SK-N-SH (cell line): ENCODE results near the gene MYPOP. TPM values are rescaled to one million over a fixed set of nuclear protein-coding genes. Genes with fewer than 3 reads are reported as not detected.

Experiments used
- CTCF ChIA-PET: fragments of 300-600, 350-600 bp; formaldehyde crosslinking; extraction: SDS; loops from one replicate; lab custom pipeline; 2021; lab: Yijun Ruan, JAX
- POLR2A ChIA-PET: fragments of 350-600 bp; sonication (Branson Sonifier 250); formaldehyde crosslinking; extraction: SDS; loops from one replicate; lab custom pipeline; 2020; ENCODE audit warnings: antibody characterized with exemption, inconsistent platforms; lab: Yijun Ruan, JAX
- DNase-seq: peaks from one replicate; pipeline ENCODE4 v3.0.0; 2012
- H2AFZ ChIP-seq: fragments of 200-600 bp; sonication (generic); 2 replicates; pipeline ENCODE4 v1.8.1; 2016; ENCODE audit warnings: antibody characterized with exemption, mild to moderate bottlenecking, low read depth
- H3F3A ChIP-seq: fragments of 200-600 bp; sonication (generic); replicated peaks from 2 replicates; pipeline ENCODE3; 2016; ENCODE audit warnings: antibody characterized with exemption, mild to moderate bottlenecking; ENCODE audit not compliant: insufficient read depth
- H3K27ac ChIP-seq, 2 experiments: fragments of 200-500 bp in 1 of 2; fragments of 200-600 bp in 1 of 2; sonication (Bioruptor generic) in 1 of 2; sonication (generic), shearing (Covaris generic) in 1 of 2; 2 replicates each; pipeline versions ENCODE4 v1.5.1 to v1.6.1; 2014 to 2016; ENCODE audit warnings: low read depth in 2 of 2, inconsistent platforms in 1 of 2, low read length in 1 of 2, mild to moderate bottlenecking in 1 of 2, mixed read lengths in 1 of 2
- H3K27me3 ChIP-seq: fragments of 200-600 bp; sonication (generic), shearing (Covaris generic); 2 replicates; pipeline ENCODE4 v1.6.1; 2016; ENCODE audit warnings: mixed run types; ENCODE audit not compliant: insufficient read depth
- H3K36me3 ChIP-seq, 2 experiments: fragments of 200-500 bp in 1 of 2; fragments of 200-600 bp in 1 of 2; sonication (Bioruptor generic) in 1 of 2; sonication (generic) in 1 of 2; replicated peaks in 1 of 2; 2 replicates each; pipeline versions ENCODE3 to v1.5.1; 2014 to 2016; ENCODE audit warnings: low read length in 1 of 2, mild to moderate bottlenecking in 1 of 2; ENCODE audit not compliant: insufficient read depth in 2 of 2, control insufficient read depth in 1 of 2
- H3K4me1 ChIP-seq, 2 experiments: fragments of 200-500 bp in 1 of 2; fragments of 200-600 bp in 1 of 2; sonication (Bioruptor generic) in 1 of 2; sonication (generic), shearing (Covaris generic) in 1 of 2; 2 replicates each; pipeline versions ENCODE4 v1.5.1 to v1.6.1; 2014 to 2016; ENCODE audit warnings: low read depth in 1 of 2, low read length in 1 of 2, mixed run types in 1 of 2; ENCODE audit not compliant: insufficient read depth in 2 of 2, control insufficient read depth in 1 of 2
- H3K4me2 ChIP-seq: fragments of 200-600 bp; sonication (generic), shearing (Covaris generic); 2 replicates; pipeline ENCODE4 v1.6.1; 2017; ENCODE audit warnings: mixed run types
- H3K4me3 ChIP-seq, 2 experiments: fragments of 200-500 bp in 1 of 2; fragments of 200-600 bp in 1 of 2; sonication (Bioruptor generic) in 1 of 2; sonication (generic), shearing (Covaris generic) in 1 of 2; 2 replicates each; pipeline versions ENCODE4 v1.5.1 to v1.8.1; 2014 to 2016; ENCODE audit warnings: low read depth in 2 of 2, inconsistent platforms in 1 of 2, low read length in 1 of 2, mild to moderate bottlenecking in 1 of 2, mixed read lengths in 1 of 2, moderate library complexity in 1 of 2
- H3K79me2 ChIP-seq: fragments of 200-600 bp; sonication (generic); 2 replicates; pipeline ENCODE4 v1.8.1; 2017; ENCODE audit warnings: mild to moderate bottlenecking; ENCODE audit not compliant: insufficient read depth
- H3K9ac ChIP-seq: fragments of 200-600 bp; sonication (generic); 2 replicates; pipeline ENCODE4 v1.6.1; 2017; ENCODE audit warnings: mixed run types
- H3K9me2 ChIP-seq: fragments of 200-600 bp; sonication (generic); 2 replicates; pipeline ENCODE4 v1.6.1; 2017; ENCODE audit warnings: mixed run types
- H3K9me3 ChIP-seq: fragments of 200-600 bp; sonication (generic); 2 replicates; pipeline ENCODE4 v1.6.1; 2017; ENCODE audit warnings: mixed run types, mild to moderate bottlenecking, moderate library complexity
- H4K20me1 ChIP-seq: fragments of 200-600 bp; sonication (generic); 2 replicates; pipeline ENCODE4 v1.6.1; 2017; ENCODE audit warnings: mild to moderate bottlenecking, mixed run types; ENCODE audit not compliant: insufficient read depth
- CTCF ChIP-seq: fragments of 200-600 bp; sonication (generic); IDR thresholded peaks from 2 replicates; pipeline ENCODE4 v1.6.1; 2017; ENCODE audit warnings: antibody characterized with exemption, mild to moderate bottlenecking, moderate library complexity
- FOSL2 ChIP-seq: IDR thresholded peaks from 2 replicates; pipeline ENCODE4 v1.4.0; 2012; ENCODE audit warnings: low read depth, mild to moderate bottlenecking, moderate library complexity, borderline replicate concordance
- FOXM1 ChIP-seq: IDR thresholded peaks from 2 replicates; pipeline ENCODE4 v1.4.0; 2012; ENCODE audit warnings: low read depth, mild to moderate bottlenecking
- GABPA ChIP-seq: IDR thresholded peaks from 2 replicates; pipeline ENCODE4 v1.4.0; 2012; ENCODE audit warnings: low read depth, mild to moderate bottlenecking
- JUND ChIP-seq: IDR thresholded peaks from 2 replicates; pipeline ENCODE4 v1.4.0; 2012
- MAX ChIP-seq: IDR thresholded peaks from 2 replicates; pipeline ENCODE4 v1.4.0; 2012; ENCODE audit warnings: low read depth
- NFIC ChIP-seq: IDR thresholded peaks from 2 replicates; pipeline ENCODE4 v1.4.0; 2012; ENCODE audit warnings: borderline replicate concordance
- PBX3 ChIP-seq: IDR thresholded peaks from 2 replicates; pipeline ENCODE4; 2012
- POLR2AphosphoS5 ChIP-seq: IDR thresholded peaks from 2 replicates; pipeline ENCODE4 v1.6.1; 2012; ENCODE audit warnings: low read depth, low read length
- RAD21 ChIP-seq: IDR thresholded peaks from 2 replicates; pipeline ENCODE4 v1.6.1; 2012; ENCODE audit warnings: mild to moderate bottlenecking, low read length
- REST ChIP-seq: IDR thresholded peaks from 2 replicates; pipeline ENCODE4 v1.6.1; 2012; ENCODE audit warnings: mild to moderate bottlenecking, low read depth, low read length, moderate library complexity
- RFX5 ChIP-seq: IDR thresholded peaks from 2 replicates; pipeline ENCODE4 v1.6.1; 2012; ENCODE audit warnings: mild to moderate bottlenecking, improper control_type of control experiment, low read length
- TCF12 ChIP-seq: IDR thresholded peaks from 2 replicates; pipeline ENCODE4 v1.4.0; 2012
- USF2 ChIP-seq: fragments of 150-350 bp; IDR thresholded peaks from 2 replicates; pipeline ENCODE4 v1.6.1; 2017; ENCODE audit warnings: antibody characterized with exemption, low read length, low read depth, borderline replicate concordance
- YY1 ChIP-seq: IDR thresholded peaks from 2 replicates; pipeline ENCODE4 v1.4.0; 2012; ENCODE audit warnings: low read depth, mild to moderate bottlenecking
- ZBTB33 ChIP-seq: IDR thresholded peaks from 2 replicates; pipeline ENCODE4 v1.4.0; 2012; ENCODE audit warnings: low read depth, borderline replicate concordance
- WGBS: methylation state at CpG from one replicate; pipeline ENCODE4 v1.1.6; 2017; ENCODE audit warnings: low lambda C conversion rate; 5-methylcytosine and 5-hydroxymethylcytosine counted together
- polyA plus RNA-seq, 3 experiments: library from polyadenylated mRNA; depleted of rRNA; stranded (reverse); fragments of >200 nt; gene quantifications; 2 replicates each; pipeline ENCODE4 v1.2.3, GENCODE V29; 2012

Gene MYPOP
- polyA plus RNA-seq, 1 of the 3 experiments (the other 2 are of a cell fraction) = 5.1 TPM

GRCh38 chr19:45918721-45919120, 16.3 kb upstream of the MYPOP start:
- Histone ChIP-seq H3F3A (peaks cover 4% of the 10 kb centered on the region), H3K27me3 (peaks cover 5% of the 10 kb centered on the region; the same call in 1 of the 2 replicates), H3K4me3 (no peak overlapping the region), H3K27ac (no peak overlapping the region), H3K9me2 (no peaks in the 10 kb centered on the region), H4K20me1 (no peaks in the 10 kb centered on the region), H3K4me1 (no peaks in the 10 kb centered on the region), H3K4me2 (no peak overlapping the region), H3K9me3 (no peaks in the 10 kb centered on the region), H2AFZ (no peak overlapping the region), H3K79me2 (no peaks in the 10 kb centered on the region), H3K9ac (no peak overlapping the region), H3K36me3 (no peaks in the 10 kb centered on the region)
- CTCF ChIA-PET = interaction anchor here (0.7 to 1.2 kb wide), 2 partner anchors 11 to 862 kb away, joined by 3 read pairs; no protein-coding TSS in a partner anchor
- no peak for TF ChIP-seq RFX5
- TF ChIP-seq RAD21 = no peak
- no peak for TF ChIP-seq MAX
- TF ChIP-seq ZBTB33 = no peak
- no peak for TF ChIP-seq POLR2AphosphoS5
- WGBS = 36% methylated on average over 4 of the region's 4 CpGs
- DNase-seq = no peak
- POLR2A ChIA-PET = no interaction called here

GRCh38 chr19:45917421-45918091, 15.1 kb upstream of the MYPOP start:
- H3F3A ChIP-seq = peaks cover 4% of the 10 kb centered on the region
- H3K36me3 ChIP-seq = no peaks in the 10 kb centered on the region
- ChIA-PET POLR2A (no interaction called here), CTCF (no interaction called here)
- H3K4me3 ChIP-seq = no peak overlapping the region
- no peaks in the 10 kb centered on the region for H3K79me2 ChIP-seq
- no peak overlapping the region for H3K4me2 ChIP-seq
- TF ChIP-seq FOSL2 = no peak
- no peak for TF ChIP-seq CTCF
- no peak for TF ChIP-seq NFIC
- TF ChIP-seq TCF12 = no peak
- TF ChIP-seq GABPA = no peak
- no peak for TF ChIP-seq JUND
- no peak for TF ChIP-seq FOXM1
- no peak for TF ChIP-seq USF2
- no peak for TF ChIP-seq RAD21
- no peak for TF ChIP-seq YY1
- no peak for TF ChIP-seq REST
- no peak for TF ChIP-seq PBX3
- TF ChIP-seq MAX = no peak
- H3K27me3 ChIP-seq = peaks cover 5% of the 10 kb centered on the region; the same call in 1 of the 2 replicates
- no peaks in the 10 kb centered on the region for H4K20me1 ChIP-seq
- 21% methylated on average over 3 of the region's 4 CpGs for WGBS
- H3K9me3 ChIP-seq = no peaks in the 10 kb centered on the region
- DNase-seq = no peak
- H3K9me2 ChIP-seq = no peaks in the 10 kb centered on the region
- no peak overlapping the region for H2AFZ ChIP-seq
- no peaks in the 10 kb centered on the region for H3K4me1 ChIP-seq
- H3K27ac ChIP-seq = no peak overlapping the region
- H3K9ac ChIP-seq = no peak overlapping the region
